ENCODE measurements around the gene FOXL1. TPM values are rescaled to one million over a fixed set of nuclear protein-coding genes. Genes with fewer than 3 reads are reported as not detected.

Gene FOXL1
- polyA plus RNA-seq, 3 donors = not detected

- H3K36me3 ChIP-seq (replicated peaks in 1 of 2; ENCODE audit: control insufficient read depth in 1 of 2, insufficient read depth in 2 of 2, low read length in 2 of 2) = no peaks in the 10 kb centered on the region
- TF ChIP-seq CTCF (IDR thresholded peaks at IDR 0.05) = no peak
- no peak overlapping the region for H3K27ac ChIP-seq (ENCODE audit: low read depth in 1 of 2, low read length in 2 of 2)
- Mint-ChIP-seq H3K36me3 (no peaks in the 10 kb centered on the region), H3K27me3 (ENCODE audit: low read depth in 3 of 3) (peaks cover 1 to 9% (median 3%) of the 10 kb centered on the region in 3 donors), H3K27ac (no peak overlapping the region), H3K4me1 (no peaks in the 10 kb centered on the region), H3K9me3 (peaks cover 0 to 2% (median 0%) of the 10 kb centered on the region in 7 donors), H3K4me3 (no peak overlapping the region)
- no peaks in the 10 kb centered on the region for H3K9me3 ChIP-seq (replicated peaks in 1 of 2; ENCODE audit: control insufficient read depth in 1 of 2, insufficient read depth in 1 of 2, low read length in 2 of 2)
- H3K9ac ChIP-seq (ENCODE audit: insufficient read depth, low read length, poor library complexity, severe bottlenecking) = no peak overlapping the region
- no peak overlapping the region for H3K4me3 ChIP-seq (replicated peaks in 1 of 3; ENCODE audit: low read depth in 2 of 3, low read length in 3 of 3)
- H4K20me1 ChIP-seq (ENCODE audit: insufficient read depth, low read length) = no peaks in the 10 kb centered on the region
- no peak overlapping the region for H2AFZ ChIP-seq (ENCODE audit: insufficient read depth, low read depth, low read length, poor library complexity, severe bottlenecking)
- DNase-seq = no peak
- no peaks in the 10 kb centered on the region for H3K79me2 ChIP-seq (ENCODE audit: insufficient read depth, low read length)
- intact Hi-C loops (cut with micrococcal nuclease) = no loop called here
- H3K4me1 ChIP-seq (ENCODE audit: control insufficient read depth in 1 of 2, insufficient read depth in 2 of 2, low read length in 2 of 2) = no peaks in the 10 kb centered on the region
- H3K27me3 ChIP-seq (ENCODE audit: control insufficient read depth in 2 of 2, insufficient read depth in 2 of 2, low read length in 2 of 2) = no peaks in the 10 kb centered on the region
- 94% methylated on average over 9 of the region's 16 CpGs for WGBS (ENCODE audit: insufficient coverage)
- no peak overlapping the region for H3K4me2 ChIP-seq (replicated peaks; ENCODE audit: extremely low read depth, low read length, poor library complexity, severe bottlenecking)
Measured at GRCh38 chr16:86622700-86623615, 44.6 kb downstream of the FOXL1 start.

GRCh38 chr16:86625029-86625428, 46.7 kb downstream of the FOXL1 start:
- Histone ChIP-seq H2AFZ (ENCODE audit: insufficient read depth, low read depth, low read length, poor library complexity, severe bottlenecking) (no peak overlapping the region), H3K36me3 (replicated peaks in 1 of 2; ENCODE audit: control insufficient read depth in 1 of 2, insufficient read depth in 2 of 2, low read length in 2 of 2) (no peaks in the 10 kb centered on the region), H3K79me2 (ENCODE audit: insufficient read depth, low read length) (no peaks in the 10 kb centered on the region), H3K9me3 (replicated peaks in 1 of 2; ENCODE audit: control insufficient read depth in 1 of 2, insufficient read depth in 1 of 2, low read length in 2 of 2) (no peaks in the 10 kb centered on the region), H3K27ac (ENCODE audit: low read depth in 1 of 2, low read length in 2 of 2) (no peak overlapping the region), H3K27me3 (ENCODE audit: control insufficient read depth in 2 of 2, insufficient read depth in 2 of 2, low read length in 2 of 2) (no peaks in the 10 kb centered on the region), H3K4me1 (ENCODE audit: control insufficient read depth in 1 of 2, insufficient read depth in 2 of 2, low read length in 2 of 2) (no peaks in the 10 kb centered on the region), H3K4me2 (replicated peaks; ENCODE audit: extremely low read depth, low read length, poor library complexity, severe bottlenecking) (no peak overlapping the region), H3K9ac (ENCODE audit: insufficient read depth, low read length, poor library complexity, severe bottlenecking) (no peak overlapping the region), H3K4me3 (replicated peaks in 1 of 3; ENCODE audit: low read depth in 2 of 3, low read length in 3 of 3) (no peak overlapping the region), H4K20me1 (ENCODE audit: insufficient read depth, low read length) (no peaks in the 10 kb centered on the region)
- no peak for TF ChIP-seq CTCF (IDR thresholded peaks at IDR 0.05)
- Mint-ChIP-seq H3K36me3 (no peaks in the 10 kb centered on the region), H3K9me3 (peaks cover 0 to 2% (median 0%) of the 10 kb centered on the region in 7 donors), H3K4me1 (no peaks in the 10 kb centered on the region), H3K27me3 (ENCODE audit: low read depth in 3 of 3) (peaks cover 1 to 10% (median 5%) of the 10 kb centered on the region in 3 donors), H3K4me3 (no peak overlapping the region), H3K27ac (peak overlapping the region in 1 of 7 donors; percentile 31)
- WGBS (ENCODE audit: insufficient coverage) = 95% methylated on average over 17 of the region's 17 CpGs
- intact Hi-C loops (cut with micrococcal nuclease) = no loop called here
- no peak for DNase-seq

Measured in CD14-positive monocyte (primary cell).